ENCODE measurements around the gene MTA3.

MTA3 gene

DNA sequence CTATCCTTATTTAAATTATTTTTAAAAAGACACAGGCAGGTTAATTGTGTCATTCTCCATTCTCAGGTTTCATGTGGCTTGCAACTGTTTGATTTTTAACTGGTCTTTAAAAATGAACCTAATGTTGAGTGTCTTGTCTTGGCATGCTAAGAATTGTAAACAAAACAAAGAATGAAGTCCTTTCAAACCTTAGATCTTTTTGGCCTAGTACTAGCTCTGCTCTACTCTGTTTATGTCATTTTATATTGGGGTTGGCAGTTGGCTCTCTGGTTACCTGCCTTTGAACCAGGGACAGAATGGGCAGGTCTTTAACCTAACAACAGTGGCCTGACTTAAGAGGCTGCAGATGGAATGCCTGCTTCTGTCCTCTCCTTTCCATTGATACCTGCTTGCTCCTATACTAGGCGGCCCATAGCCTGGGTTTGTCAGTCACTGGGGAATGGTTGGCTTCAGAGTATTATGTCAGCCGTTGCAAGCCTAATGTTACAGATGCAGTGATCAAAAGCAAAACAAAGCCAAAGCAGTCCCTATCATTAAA is 85.5 kb downstream of the MTA3 start:
- FAIRE-seq (no peak), DNase-seq (ENCODE audit: insufficient read length, low spot score) (no peak)

DNA sequence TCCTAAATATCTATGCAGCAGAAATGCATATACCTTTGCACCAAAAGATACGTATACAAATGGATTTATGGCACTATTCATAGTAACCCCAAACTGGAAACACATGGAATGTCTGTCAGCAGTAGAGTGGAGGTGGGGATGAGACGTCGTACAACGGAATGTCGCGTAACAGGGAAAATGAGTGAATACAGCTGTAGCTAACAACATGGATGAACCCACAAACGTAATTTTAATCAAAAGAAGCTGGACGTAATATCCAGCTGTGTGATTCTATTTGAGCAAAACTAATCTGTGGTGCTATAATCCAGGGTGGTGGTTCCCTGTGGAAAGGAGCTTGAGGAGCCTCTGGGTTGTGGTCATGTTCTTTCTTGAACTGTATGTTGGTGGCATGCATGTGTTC is 89.9 kb downstream of the MTA3 start:
- no peak for DNase-seq (ENCODE audit: insufficient read length, low spot score)
- FAIRE-seq, result no peak

DNA sequence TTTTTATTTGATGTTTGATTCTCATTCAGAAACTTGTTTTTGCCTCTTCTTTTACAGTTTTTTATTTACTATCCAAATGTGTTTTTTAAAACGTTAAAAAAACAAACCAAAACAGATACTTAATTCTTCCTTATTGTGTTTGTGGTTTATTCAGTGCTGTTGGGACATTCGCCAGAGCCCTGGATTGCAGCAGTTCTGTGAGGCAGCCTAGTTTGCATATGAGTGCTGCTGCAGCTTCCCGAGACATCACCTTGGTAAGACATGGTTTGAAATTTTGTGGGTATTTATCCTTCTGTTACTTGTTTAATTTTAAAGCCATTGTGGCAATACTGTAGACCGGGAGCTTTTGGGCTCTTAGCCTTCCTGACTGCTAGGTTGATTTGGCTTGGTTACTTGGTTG is 91.2 kb downstream of the MTA3 start:
- no peak for FAIRE-seq
- DNase-seq (ENCODE audit: insufficient read length, low spot score), result no peak

DNA sequence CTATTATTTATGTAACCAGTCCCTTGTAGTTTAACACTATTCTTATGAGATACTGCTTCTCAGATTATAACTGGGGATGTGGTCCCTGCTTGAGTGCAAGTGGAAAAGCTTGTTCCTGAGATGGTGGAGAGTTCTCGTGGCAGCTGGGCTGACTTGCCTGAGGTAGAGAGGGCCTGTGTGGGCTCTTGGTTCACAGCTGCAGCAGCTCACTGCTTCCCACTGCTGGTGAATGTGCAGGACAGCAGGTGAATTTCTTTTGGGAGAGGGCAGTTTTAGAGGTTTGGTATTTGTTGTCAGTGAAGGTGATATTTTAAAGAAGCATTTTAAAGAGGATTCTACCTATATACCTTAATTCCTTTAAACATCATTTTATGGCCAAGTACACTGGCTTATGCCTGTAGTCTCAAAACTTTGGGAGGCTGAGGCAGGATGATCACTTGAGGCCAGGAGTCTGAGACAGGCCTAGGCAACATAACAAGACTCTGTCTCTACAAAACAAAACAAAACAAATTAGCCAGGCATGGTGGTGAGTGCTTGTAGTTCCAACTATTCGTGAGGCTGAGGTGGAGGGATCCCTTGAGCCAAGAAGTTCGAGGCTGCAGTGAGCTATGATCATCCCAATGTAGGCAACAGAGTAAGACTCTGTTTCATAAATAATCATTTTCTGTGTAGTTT is 94.8 kb downstream of the MTA3 start:
- FAIRE-seq (peak; percentile 38), DNase-seq (ENCODE audit: insufficient read length, low spot score) (peak; percentile 89)

DNA sequence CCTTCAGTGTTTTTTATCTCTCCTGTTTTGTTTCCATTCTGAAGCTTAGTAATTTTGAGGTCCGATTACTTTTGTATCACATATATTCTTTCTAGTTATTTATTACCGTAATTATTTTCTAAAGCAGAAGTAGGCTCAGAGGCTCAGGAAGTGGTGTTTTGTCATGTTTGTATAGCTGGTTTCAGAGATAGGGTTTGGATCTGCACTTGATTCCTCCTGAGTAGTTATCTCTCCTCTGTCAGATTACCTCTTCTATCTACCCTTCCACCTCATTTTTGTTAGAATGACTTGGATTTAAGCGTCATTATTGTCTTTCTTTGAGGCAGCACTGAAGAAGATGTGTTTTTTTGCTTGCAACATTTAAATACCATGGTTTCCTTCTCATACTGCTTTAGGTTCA is 95.4 kb downstream of the MTA3 start:
- FAIRE-seq (no peak), DNase-seq (ENCODE audit: insufficient read length, low spot score) (no peak)

DNA sequence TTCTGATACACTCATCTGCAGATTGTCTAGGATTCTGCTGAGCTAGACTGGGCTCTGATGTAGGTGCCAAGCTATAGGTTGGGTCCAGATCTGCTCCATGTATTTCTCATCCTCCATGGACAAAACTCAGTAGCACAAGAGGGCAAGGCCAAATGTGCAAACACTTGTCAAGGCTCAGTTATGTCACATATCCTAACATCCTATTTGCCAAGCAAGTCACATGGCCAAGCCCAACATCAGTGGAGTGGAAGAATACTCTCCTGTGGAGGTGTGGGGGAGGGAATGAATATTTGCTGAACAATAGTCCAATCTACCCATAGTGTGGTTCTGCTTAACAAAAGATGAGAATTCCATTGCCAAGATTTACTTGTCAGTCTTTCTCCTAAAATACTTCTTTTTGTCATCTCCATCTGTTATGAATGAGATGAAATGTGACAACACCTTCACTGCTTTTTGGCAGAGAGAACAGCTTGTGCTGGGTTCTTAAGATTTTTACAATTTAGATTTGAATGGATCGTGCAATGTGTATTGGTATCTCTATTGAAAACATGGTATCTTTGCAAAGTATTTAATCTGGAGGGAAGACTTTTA is 105.7 kb downstream of the MTA3 start:
- DNase-seq (ENCODE audit: insufficient read length, low spot score) (no peak), FAIRE-seq (peak; percentile 28)

DNA sequence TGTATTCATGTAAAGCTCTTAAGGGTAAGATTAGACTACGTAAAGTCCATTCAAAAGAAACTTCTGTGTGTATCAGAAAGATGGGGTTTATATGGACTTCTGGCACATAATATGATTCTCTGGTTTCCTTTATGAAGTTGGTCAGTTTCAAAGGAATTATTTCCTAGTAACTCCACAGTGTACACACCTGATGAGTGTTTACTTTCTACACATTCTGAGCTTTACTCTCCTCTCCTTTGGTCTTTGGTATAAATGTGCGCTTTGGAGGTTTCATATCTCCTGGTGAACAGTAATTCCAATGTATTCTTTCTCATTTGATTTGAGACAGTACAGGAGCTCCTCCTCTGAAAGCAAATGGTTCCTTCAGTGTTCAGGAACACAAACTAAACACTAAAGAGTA is 107.4 kb downstream of the MTA3 start:
- DNase-seq (ENCODE audit: insufficient read length, low spot score) (no peak), FAIRE-seq (no peak)

DNA sequence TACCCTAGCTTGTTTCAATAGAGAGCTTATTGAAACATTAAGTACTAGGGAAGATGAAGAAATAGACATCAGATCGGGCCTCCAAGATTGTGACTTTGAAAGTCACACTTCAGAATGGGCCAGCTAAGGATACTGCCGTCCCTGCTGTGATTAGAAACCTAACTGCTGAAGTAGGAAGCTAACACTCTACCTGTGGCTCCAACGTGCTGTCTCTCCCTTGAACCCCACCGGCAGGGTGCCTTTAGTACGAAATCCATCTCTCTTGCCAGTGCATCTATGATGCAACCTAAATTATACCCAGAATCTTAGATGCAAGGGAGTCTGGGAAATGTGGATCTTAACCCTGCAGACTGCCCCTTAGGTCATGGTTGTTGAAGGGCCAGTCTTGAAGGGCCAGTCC is 116.9 kb downstream of the MTA3 start:
- no peak for DNase-seq (ENCODE audit: insufficient read length, low spot score)
- no peak for FAIRE-seq

DNA sequence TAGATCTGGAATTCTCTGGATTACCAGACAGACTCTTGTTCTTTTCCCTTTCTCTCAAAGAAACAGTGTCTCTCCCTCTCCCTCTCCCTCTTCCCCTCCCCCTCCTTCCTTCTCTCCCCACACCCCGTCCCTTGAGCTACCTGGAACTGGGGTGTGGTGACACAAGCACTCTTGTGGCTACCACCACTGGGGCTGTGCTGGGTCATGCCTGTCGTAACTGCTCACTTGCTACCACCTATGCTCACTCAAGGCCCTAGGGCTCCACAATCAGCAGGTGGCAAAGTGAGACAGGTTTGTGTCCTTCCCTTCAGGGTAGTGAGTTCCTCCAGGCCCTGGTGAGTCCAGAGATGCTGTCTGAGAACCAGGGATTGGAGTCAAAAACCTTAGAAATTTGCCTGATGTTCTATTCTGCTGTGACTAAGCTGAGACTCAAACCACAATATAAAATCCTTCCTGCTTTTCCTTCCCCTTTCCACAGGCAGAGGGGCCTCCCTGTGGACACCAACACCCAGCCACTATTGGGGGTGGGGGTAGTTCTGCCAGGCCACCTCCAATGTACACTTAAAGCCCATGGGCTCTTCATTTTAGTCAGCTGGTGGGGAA is 124.7 kb downstream of the MTA3 start:
- FAIRE-seq (no peak), DNase-seq (ENCODE audit: insufficient read length, low spot score) (no peak)

DNA sequence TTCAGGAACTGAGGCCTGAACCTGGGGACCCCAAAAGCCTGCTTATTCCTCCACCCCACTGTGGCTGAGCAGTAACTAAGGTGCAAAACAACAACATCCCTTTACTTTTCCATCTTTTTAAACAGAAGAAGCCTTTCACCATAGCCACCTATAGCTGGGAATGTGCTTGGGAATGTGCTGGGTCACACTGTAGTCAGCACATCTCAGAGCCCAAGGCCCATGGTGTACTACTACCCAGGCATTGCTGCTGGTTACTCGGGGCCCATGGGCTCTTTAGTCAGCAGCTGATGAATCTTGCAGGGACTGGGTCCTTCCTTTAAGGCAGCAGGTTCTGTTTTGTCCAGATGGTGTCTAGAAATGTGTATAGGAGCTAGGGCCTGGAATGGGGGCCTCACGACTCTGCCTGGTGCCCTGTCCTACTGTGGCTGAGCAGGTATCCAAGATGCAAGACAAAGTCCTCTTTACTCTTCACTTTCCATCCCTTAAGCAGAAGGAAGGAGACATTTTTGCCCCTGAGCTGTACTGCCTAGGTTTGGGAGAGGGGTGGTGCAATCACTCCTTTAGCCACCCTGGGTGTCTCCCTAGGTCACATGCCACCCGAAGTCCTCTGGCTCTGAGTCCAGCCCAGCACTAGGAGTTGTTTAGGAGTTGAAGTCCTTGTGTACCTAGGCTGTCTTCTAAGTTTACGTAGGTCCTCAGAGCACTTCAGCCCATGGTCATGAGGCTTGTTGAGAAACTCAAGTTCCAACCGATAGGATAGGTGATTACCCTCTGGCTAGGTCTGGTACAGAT is 125.5 kb downstream of the MTA3 start:
- FAIRE-seq (no peak), DNase-seq (ENCODE audit: insufficient read length, low spot score) (no peak)

DNA sequence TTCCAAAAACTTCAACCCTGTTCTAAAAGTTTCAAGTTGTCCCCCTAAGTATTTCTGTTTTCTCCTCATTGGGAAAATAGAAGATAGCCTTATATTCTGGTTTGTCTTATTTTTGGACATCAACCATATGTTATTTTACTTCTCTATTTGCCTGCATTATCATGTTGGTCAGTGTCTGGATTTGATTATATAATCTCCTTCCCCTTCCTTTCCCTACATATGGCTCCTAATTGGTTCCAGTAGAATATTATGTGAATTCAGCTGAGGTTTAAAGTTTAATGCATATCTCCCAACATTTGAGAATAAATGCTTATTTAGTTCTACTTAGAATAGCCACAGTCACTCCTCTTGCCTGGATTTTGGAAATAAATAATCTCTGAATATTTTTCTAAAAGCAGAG is 128.6 kb downstream of the MTA3 start:
- DNase-seq (ENCODE audit: insufficient read length, low spot score), result no peak

DNA sequence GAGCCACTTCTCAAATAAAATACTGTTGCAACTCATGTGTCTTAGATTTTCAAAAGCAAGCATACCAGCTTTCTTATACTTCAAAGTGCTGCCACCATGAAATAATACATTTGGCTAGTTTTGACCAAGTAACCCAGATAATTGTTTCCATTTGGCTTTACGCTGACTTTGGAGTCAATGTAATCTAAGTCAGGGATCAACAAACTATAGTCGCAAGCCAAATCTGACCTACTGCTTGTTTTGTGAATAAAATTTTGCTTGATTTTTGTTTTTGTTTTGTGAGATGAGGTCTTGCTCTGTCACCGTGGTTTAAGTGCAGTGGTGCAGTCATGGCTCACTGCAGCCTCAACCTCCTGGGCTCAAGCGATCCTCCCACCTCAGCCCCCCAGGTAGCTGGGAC is 130.5 kb downstream of the MTA3 start:
- DNase-seq (ENCODE audit: insufficient read length, low spot score) (no peak), FAIRE-seq (no peak)

More for the DNA sequence above, 128.6 kb downstream of the MTA3 start:
- FAIRE-seq, result no peak

DNA sequence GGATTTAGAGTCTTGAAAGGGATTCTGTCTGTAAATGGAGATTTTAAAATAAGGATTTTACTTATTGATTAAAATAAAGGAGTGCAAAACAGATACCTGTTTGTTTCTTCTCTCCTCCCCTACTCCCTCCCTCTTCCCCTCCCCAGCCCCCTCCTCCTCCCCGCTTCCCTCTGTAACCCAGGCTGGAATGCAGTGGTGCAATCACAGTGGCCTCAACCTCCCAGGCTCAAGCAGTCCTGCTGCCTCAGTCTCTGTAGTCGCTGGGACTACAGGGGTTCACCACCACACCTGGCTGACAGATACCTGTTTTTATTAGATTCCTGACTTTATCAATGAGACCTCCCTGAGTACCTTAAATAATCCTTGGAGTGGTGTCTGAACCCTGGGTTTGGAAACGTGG is 138.4 kb downstream of the MTA3 start:
- DNase-seq (ENCODE audit: insufficient read length, low spot score) (no peak), FAIRE-seq (no peak)

DNA sequence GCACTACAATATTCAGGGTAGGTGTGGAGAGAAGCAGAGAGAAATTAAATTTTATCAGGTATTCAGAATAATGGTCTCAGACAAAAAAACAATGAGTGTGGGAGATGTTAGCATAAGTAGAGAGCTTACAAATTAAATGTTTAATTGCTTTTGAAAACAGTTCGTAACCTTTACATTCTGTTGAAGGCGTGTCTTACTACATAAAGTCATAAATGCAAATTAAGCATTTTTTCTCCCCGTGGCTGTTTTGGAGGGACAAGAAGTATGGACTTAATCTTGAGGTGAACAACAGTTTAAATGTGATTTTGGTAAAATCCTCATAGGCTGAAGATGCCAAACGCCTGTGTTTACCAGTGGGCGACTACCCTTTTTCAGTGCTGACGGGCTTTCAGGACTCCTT is 139.7 kb downstream of the MTA3 start:
- FAIRE-seq (no peak), DNase-seq (ENCODE audit: insufficient read length, low spot score) (no peak)

DNA sequence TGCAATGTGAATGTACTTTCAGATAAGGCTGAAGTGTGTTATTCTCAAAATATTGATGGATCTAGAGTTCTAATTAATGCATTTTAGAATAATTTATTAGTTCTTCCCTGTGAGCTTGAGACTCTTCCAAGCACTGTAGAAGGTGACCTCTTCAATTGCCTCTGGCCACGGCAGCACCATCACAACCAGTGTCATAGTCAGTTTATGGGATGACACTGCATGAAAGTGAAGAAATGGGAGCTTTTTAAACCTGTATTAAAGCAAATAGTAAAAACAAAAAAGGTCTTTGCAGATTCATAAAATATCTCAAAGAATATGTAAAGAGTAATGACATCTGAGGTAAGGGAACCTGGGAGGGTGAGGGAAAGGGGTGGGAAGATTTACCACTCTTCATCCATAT is 143.5 kb downstream of the MTA3 start:
- FAIRE-seq (no peak), DNase-seq (ENCODE audit: insufficient read length, low spot score) (no peak)

DNA sequence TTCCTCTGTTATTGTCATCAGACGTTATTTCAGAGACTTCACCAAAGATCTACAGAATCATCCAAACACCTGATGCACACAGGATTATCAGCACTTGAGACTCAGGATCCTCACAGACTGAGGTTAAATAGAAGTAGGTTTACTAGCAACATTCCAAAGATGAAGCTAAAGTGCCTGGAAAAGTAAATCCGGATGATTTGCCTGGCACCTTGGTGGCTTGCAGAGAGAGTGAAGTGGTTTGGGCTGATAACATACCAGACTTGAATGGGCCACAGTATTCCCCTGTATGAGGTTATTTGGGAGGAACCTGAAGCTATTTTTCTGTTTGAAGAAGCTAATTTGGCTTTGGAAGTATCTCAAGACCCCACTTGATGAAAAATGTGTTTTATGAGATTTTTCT is 144.5 kb downstream of the MTA3 start:
- DNase-seq (ENCODE audit: insufficient read length, low spot score) (no peak), FAIRE-seq (no peak)

DNA sequence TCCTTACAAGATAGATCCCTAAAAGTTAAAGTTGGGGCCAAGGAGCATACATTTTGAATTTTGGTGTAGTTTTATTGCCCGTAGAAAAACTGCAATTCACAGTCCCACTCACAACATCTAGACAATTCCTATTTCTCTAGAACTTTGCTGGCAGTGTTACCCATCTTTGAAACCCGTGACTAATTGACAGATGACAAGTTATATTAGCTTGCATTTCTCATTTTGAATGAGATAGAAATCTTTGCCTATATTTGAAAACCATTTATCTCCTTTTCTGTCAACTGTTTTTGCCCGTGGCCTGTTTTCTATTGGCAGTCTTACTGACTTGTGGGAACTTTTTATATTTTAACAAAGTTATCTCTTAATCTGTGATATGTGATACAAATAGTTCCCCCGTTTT is 145.5 kb downstream of the MTA3 start:
- FAIRE-seq (no peak), DNase-seq (ENCODE audit: insufficient read length, low spot score) (no peak)

DNA sequence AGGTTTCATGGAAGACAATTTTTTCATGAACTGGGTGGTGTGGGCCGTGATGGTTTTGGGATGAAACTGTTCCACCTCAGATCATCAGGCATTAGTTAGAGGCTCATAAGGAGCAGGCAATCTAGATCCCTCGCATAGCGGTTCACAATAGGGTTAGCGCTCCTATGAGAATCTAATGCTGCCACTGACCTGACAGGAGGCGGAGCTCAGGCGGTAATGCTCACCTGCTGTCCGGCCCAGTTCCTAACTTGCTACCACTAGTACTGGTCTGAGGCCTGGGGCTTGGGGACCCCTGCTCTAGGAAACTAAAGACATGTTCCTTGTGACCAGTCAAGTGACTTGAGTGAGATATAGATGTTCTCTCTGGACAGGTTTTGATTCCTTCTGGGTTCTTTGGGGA is 146.3 kb downstream of the MTA3 start:
- FAIRE-seq, result no peak

DNA sequence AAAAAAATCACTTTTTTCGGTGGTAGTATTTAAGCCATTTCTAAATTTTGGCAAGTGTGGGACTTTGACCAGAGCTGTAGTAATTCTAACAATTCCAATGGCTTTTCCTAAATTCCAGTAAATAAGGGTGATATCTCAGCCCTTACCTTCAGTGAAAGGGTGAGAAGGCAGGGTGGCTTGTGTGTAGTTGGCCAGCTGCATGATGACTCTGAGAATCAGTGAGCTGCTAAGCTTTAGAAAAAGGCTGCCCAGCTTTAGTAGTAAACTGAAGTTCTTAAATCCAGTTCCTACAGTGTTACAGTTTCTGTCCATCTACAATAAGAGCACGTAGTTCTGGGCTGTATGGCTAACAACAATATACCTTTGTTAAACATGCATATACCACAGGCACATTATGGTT is 153.5 kb downstream of the MTA3 start:
- no peak for DNase-seq (ENCODE audit: insufficient read length, low spot score)
- no peak for FAIRE-seq

More for the DNA sequence above, 146.3 kb downstream of the MTA3 start:
- DNase-seq (ENCODE audit: insufficient read length, low spot score), result no peak

DNA sequence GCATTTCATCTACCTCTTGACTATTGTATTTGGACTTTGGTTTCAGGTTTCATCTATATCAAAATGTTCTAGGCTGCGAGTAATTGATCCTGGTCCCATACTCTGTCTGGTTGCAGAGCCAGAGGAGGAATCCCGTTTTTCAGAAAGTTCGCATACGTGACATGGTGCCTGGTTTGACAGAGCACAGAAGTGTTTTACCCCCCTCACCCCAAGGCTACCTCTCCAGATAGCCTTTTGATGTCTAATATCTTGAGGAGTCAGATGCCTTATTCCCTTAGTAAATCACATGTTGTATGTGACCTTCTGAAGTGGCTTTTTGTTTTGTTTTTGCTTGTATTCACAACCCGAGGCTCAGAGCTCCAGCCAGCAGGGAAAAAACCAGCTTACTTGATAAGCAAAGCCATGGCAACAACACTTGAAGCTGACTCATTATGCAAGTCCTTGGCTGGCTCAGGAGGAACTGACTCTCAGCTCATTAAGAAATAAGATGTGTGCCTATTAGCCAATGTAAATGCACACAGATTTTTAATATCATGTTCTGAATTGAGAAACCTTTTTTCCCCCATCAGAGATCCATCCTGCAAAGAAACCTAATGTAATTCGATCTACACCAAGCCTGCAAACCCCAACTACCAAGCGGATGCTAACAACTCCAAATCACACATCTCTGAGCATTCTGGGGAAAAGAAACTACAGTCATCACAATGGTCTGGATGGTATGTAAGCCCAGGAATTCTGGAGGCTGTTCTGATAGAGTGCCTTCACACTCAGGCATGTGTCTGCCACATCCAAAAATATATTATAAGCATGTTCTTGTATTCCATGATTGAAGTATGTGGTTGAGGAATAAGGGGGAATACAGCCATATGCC is 154.1 kb downstream of the MTA3 start:
- DNase-seq (ENCODE audit: insufficient read length, low spot score) (no peak), FAIRE-seq (no peak)

Data from HTR-8/SVneo (cell line).